ENCODE results near the gene CNTNAP2. TPM values are rescaled to one million over a fixed set of nuclear protein-coding genes. Genes with fewer than 3 reads are reported as not detected.

The CNTNAP2 gene
- total and polyA plus RNA-seq, 2 donors (not counting 1 experiment from before 2014, with no cell fraction given) = not detected

DNA sequence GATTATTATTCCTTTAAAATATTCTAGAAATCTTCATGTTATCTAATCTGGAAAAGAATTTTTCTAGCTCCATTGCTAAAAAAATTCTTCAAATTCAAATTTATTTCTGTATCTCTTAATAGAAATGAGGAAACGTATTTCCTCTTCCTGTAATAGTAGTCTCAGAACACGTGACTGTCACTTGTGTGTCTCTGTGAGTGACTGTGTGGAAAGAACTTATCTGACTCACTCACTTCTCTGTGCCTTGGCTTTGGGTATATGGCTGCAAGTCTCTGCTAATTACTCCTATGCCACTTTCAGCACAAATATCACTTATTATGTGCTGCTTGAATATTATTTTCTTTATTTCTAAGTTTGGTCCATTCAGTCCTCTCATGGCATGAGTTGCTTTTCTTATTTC is 132.7 kb downstream of the CNTNAP2 start:
- H3K27me3 ChIP-seq (ENCODE audit: control insufficient read depth, insufficient read depth, low read length) = no peaks in the 10 kb centered on the region
- H3K4me2 ChIP-seq (ENCODE audit: extremely low read depth, insufficient read depth, low read length) = no peak overlapping the region
- DNase-seq (ENCODE audit: low read depth in 2 of 2) = no peak
- no peaks in the 10 kb centered on the region for H3K9me3 ChIP-seq (ENCODE audit: control insufficient read depth, insufficient read depth, low read depth, low read length)
- TF ChIP-seq EZH2 (IDR thresholded peaks at IDR 0.05; ENCODE audit: low read length, missing control alignments) = no peak
- TF ChIP-seq, protein P1, sequence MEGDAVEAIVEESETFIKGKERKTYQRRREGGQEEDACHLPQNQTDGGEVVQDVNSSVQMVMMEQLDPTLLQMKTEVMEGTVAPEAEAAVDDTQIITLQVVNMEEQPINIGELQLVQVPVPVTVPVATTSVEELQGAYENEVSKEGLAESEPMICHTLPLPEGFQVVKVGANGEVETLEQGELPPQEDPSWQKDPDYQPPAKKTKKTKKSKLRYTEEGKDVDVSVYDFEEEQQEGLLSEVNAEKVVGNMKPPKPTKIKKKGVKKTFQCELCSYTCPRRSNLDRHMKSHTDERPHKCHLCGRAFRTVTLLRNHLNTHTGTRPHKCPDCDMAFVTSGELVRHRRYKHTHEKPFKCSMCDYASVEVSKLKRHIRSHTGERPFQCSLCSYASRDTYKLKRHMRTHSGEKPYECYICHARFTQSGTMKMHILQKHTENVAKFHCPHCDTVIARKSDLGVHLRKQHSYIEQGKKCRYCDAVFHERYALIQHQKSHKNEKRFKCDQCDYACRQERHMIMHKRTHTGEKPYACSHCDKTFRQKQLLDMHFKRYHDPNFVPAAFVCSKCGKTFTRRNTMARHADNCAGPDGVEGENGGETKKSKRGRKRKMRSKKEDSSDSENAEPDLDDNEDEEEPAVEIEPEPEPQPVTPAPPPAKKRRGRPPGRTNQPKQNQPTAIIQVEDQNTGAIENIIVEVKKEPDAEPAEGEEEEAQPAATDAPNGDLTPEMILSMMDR (conservative IDR thresholded peaks at IDR 0.05 in 1 of 2, IDR thresholded peaks at IDR 0.05 in 1 of 2; ENCODE audit: low read depth in 1 of 2, low read length in 2 of 2) = no peak
- no peaks in the 10 kb centered on the region for H3K79me2 ChIP-seq (ENCODE audit: control insufficient read depth, insufficient read depth, low read length)
- H3K4me3 ChIP-seq (replicated peaks in 1 of 4; ENCODE audit: control extremely low read depth in 1 of 4, insufficient read depth in 1 of 4, low read depth in 3 of 4, low read length in 4 of 4) = no peak overlapping the region
- H3K36me3 ChIP-seq (ENCODE audit: control insufficient read depth, insufficient read depth, low read length) = no peaks in the 10 kb centered on the region
- H4K20me1 ChIP-seq (ENCODE audit: control insufficient read depth, extremely low read depth, insufficient read depth, low read length) = no peaks in the 10 kb centered on the region
- no peak overlapping the region for H3K27ac ChIP-seq (ENCODE audit: insufficient read depth, low read length)
- no peak overlapping the region for H2AFZ ChIP-seq (ENCODE audit: low read length)
- no peak overlapping the region for H3K9ac ChIP-seq (ENCODE audit: insufficient read depth, low read length)
- H3K4me1 ChIP-seq (ENCODE audit: control insufficient read depth, extremely low read depth, insufficient read depth, low read length) = no peaks in the 10 kb centered on the region

DNA sequence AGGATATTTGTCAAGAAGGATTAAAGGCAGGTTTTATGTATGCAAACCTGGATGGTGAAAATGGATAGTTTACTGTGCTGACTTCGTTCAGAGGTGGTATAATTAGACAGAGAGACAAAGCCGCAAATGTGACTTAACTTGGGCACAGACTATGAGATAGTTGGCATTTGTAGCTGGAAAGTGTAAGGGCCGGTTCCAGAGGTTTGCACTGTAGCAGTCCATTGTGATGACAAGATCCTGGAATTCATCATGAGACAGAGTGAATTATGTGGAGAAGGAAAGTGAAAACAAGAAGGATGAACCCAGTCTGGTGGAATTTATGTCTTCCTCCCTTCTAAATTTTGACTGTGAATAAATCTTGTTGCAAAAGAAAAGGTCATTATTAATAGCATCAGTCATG is 139.0 kb downstream of the CNTNAP2 start:
- H3K27me3 ChIP-seq (ENCODE audit: control insufficient read depth, insufficient read depth, low read length) = no peaks in the 10 kb centered on the region
- H3K4me3 ChIP-seq (replicated peaks in 1 of 4; ENCODE audit: control extremely low read depth in 1 of 4, insufficient read depth in 1 of 4, low read depth in 3 of 4, low read length in 4 of 4) = no peak overlapping the region
- H4K20me1 ChIP-seq (ENCODE audit: control insufficient read depth, extremely low read depth, insufficient read depth, low read length) = no peaks in the 10 kb centered on the region
- TF ChIP-seq, protein P1 (conservative IDR thresholded peaks at IDR 0.05 in 1 of 2, IDR thresholded peaks at IDR 0.05 in 1 of 2; ENCODE audit: low read depth in 1 of 2, low read length in 2 of 2) = no peak
- no peak for TF ChIP-seq EZH2 (IDR thresholded peaks at IDR 0.05; ENCODE audit: low read length, missing control alignments)
- H3K9me3 ChIP-seq (ENCODE audit: control insufficient read depth, insufficient read depth, low read depth, low read length) = no peaks in the 10 kb centered on the region
- H3K79me2 ChIP-seq (ENCODE audit: control insufficient read depth, insufficient read depth, low read length) = no peaks in the 10 kb centered on the region
- no peak overlapping the region for H3K4me2 ChIP-seq (ENCODE audit: extremely low read depth, insufficient read depth, low read length)
- H3K9ac ChIP-seq (ENCODE audit: insufficient read depth, low read length) = no peak overlapping the region
- H3K4me1 ChIP-seq (ENCODE audit: control insufficient read depth, extremely low read depth, insufficient read depth, low read length) = no peaks in the 10 kb centered on the region
- DNase-seq (ENCODE audit: low read depth in 2 of 2) = no peak
- H3K27ac ChIP-seq (ENCODE audit: insufficient read depth, low read length) = no peak overlapping the region
- no peaks in the 10 kb centered on the region for H3K36me3 ChIP-seq (ENCODE audit: control insufficient read depth, insufficient read depth, low read length)
- no peak overlapping the region for H2AFZ ChIP-seq (ENCODE audit: low read length)

DNA sequence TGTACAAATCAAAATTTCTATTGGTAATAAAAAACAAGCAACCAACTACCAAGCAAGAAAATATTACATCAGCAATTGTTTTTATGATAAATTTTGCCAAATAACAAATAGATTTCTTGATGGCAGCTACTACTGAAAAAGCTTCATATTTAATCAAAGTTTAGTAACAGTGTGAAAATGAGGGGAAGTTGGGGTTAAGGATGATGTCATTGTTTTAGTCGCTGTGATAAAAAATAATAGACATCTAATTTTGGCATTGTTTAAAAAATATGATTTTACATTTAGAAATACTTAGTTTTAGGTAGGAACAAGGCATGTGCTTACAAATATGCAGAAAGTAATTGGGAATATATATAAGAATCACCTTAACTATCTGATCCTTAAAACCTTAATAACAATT is 145.9 kb downstream of the CNTNAP2 start:
- Histone ChIP-seq H3K36me3 (ENCODE audit: control insufficient read depth, insufficient read depth, low read length) (no peaks in the 10 kb centered on the region), H2AFZ (ENCODE audit: low read length) (no peak overlapping the region), H3K9me3 (ENCODE audit: control insufficient read depth, insufficient read depth, low read depth, low read length) (no peaks in the 10 kb centered on the region), H3K9ac (ENCODE audit: insufficient read depth, low read length) (no peak overlapping the region), H3K4me3 (replicated peaks in 1 of 4; ENCODE audit: control extremely low read depth in 1 of 4, insufficient read depth in 1 of 4, low read depth in 3 of 4, low read length in 4 of 4) (no peak overlapping the region), H3K27ac (ENCODE audit: insufficient read depth, low read length) (no peak overlapping the region), H3K4me1 (ENCODE audit: control insufficient read depth, extremely low read depth, insufficient read depth, low read length) (no peaks in the 10 kb centered on the region), H3K27me3 (ENCODE audit: control insufficient read depth, insufficient read depth, low read length) (no peaks in the 10 kb centered on the region), H4K20me1 (ENCODE audit: control insufficient read depth, extremely low read depth, insufficient read depth, low read length) (no peaks in the 10 kb centered on the region), H3K79me2 (ENCODE audit: control insufficient read depth, insufficient read depth, low read length) (no peaks in the 10 kb centered on the region), H3K4me2 (ENCODE audit: extremely low read depth, insufficient read depth, low read length) (no peak overlapping the region)
- no peak for DNase-seq (ENCODE audit: low read depth in 2 of 2)
- TF ChIP-seq, protein P1 (conservative IDR thresholded peaks at IDR 0.05 in 1 of 2, IDR thresholded peaks at IDR 0.05 in 1 of 2; ENCODE audit: low read depth in 1 of 2, low read length in 2 of 2) = no peak
- no peak for TF ChIP-seq EZH2 (IDR thresholded peaks at IDR 0.05; ENCODE audit: low read length, missing control alignments)

All from fibroblast of lung (primary cell).